HG02763 (cell line): ENCODE data around the gene TUBD1.

ENCODE experiments used
- ATAC-seq: cut with Tn5 transposase; IDR thresholded peaks from one replicate; pipeline ENCODE4 v1.9.1; 2021; ENCODE audit warnings: mild to moderate bottlenecking, moderate library complexity; ENCODE audit not compliant: unreplicated experiment

The TUBD1 gene

GRCh38 chr17:59826706-59827453 lies 65.9 kb downstream of the TUBD1 start:
- no peak for ATAC-seq

DNA sequence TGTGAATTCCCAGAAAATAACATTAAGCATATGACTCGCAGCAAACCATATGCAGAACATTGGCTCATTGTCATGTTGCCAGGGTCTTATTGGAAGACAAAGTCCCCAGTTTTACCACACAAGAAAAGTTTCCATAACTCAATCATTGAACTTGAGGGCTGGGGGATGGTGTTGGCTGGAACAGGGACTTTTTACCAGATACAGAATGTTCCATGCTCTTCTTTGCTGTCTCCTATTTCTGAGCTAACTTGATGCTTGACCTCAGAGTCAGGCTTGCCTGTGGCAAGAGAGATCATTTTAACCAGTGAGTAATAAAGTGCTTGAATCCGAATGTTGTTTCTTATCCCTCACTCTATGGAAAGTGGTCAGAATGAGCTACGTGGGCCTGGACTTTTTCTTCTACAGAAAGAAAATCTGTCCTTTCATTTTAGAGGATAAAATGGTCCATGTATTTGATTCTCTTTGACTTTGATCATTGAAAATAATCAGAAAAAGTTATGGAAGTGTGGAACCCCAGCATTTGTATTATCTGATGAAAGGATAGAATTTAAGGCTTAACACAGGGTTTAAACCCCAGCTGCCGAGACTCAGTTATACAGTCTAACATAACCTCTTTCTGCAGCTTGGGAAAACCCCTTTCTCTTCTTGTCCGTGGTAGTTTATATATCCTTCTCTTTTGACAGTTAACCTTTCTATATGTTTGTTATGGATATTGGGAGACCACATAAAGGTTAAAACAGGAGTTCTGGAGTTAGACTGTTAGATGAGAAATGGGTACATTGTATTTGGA lies 67.0 kb downstream of the TUBD1 start:
- no peak for ATAC-seq

- no peak for ATAC-seq
These were observed 76.8 kb downstream of the TUBD1 start for GRCh38 chr17:59815965-59816364.

DNA sequence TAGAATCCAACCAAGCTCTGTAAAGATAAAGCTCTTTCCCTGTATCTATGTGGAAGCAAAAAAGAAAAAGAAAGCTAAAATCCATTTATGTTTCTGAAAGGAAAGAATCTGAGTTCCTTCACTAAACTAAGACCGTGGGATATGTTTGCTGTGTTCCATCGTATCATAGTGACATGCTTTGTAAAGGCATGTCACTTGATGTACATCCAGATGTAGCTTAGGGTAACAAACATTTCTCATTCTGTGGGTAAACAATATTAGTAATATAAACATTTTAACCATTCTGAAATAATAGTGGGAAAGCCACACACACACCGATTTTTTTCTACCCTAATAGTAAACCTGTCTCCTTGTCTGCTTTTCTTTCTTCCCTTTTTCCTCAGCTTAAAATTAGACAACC lies 78.1 kb downstream of the TUBD1 start:
- ATAC-seq = no peak

DNA sequence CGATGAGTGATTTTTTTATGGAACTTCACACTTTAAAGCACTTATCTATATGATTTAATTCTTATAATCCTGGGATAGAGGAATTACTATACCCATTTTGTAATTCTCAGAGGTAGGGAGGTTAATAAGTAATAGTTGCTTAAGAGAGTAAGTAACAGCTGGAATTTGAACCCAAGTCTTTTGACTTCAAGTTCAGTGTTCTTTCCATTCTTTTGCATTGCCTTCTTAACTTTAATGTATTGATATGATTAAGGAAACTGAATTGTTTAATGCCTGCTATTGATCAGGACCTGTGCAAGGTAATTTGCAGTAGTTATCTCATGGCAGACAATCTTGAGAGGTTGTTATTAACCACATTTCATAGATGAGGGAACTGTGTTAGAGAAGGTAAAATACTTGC lies 78.5 kb downstream of the TUBD1 start:
- no peak for ATAC-seq

DNA sequence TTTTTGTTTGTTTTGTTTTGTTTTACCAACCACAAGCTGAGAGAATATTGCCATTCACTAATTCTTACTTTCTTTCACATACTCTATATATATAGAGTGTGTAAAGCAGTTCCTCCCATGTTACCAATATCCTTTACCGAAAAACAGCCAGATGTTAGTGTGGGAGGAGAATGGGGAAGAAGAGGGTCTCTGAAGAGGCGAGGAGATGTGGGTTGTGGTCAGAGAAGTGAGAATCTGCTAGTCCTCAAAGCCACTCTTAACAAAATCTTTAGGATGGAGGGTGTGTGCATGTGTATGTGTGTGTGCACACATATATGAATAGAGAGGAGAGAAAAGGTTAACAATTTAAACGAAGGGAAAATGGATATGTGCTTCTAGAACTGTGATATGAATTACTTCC lies 80.6 kb downstream of the TUBD1 start:
- no peak for ATAC-seq

DNA sequence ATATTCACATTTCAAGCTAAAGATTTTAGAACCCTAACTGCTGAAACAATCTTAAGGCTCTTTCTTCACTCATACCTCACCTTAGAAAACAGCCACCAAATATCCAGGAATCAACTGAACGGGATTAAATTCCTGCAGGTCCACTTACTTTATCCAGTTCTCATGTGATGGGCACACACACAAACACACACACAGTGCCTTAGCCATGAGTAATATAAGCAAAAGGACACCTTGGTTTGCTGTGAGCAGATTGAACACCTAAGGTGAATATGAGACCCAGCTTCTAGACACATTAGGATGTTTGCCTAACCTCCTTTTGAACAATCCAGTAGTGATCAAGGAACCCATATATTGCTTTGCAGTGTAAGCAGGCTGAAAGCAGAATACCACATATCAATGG lies 81.5 kb downstream of the TUBD1 start:
- ATAC-seq = no peak

- no peak for ATAC-seq
These were observed 81.9 kb downstream of the TUBD1 start for GRCh38 chr17:59810894-59811153.
